ENCODE results near the gene MOV10.

Gene MOV10

GRCh38 chr1:112698366-112699310, 24.2 kb downstream of the MOV10 start:
- no peak for TF ChIP-seq CTCF (IDR thresholded peaks at IDR 0.05; ENCODE audit: borderline replicate concordance, insufficient read depth, low read depth, low read length)
- no peak overlapping the region for H3K4me3 ChIP-seq (ENCODE audit: low read depth, low read length)

- H3K4me3 ChIP-seq (ENCODE audit: low read depth, low read length), result no peak overlapping the region
- no peak for TF ChIP-seq CTCF (IDR thresholded peaks at IDR 0.05; ENCODE audit: borderline replicate concordance, insufficient read depth, low read depth, low read length)
These were observed 25.1 kb downstream of the MOV10 start for GRCh38 chr1:112699425-112700144.

DNA sequence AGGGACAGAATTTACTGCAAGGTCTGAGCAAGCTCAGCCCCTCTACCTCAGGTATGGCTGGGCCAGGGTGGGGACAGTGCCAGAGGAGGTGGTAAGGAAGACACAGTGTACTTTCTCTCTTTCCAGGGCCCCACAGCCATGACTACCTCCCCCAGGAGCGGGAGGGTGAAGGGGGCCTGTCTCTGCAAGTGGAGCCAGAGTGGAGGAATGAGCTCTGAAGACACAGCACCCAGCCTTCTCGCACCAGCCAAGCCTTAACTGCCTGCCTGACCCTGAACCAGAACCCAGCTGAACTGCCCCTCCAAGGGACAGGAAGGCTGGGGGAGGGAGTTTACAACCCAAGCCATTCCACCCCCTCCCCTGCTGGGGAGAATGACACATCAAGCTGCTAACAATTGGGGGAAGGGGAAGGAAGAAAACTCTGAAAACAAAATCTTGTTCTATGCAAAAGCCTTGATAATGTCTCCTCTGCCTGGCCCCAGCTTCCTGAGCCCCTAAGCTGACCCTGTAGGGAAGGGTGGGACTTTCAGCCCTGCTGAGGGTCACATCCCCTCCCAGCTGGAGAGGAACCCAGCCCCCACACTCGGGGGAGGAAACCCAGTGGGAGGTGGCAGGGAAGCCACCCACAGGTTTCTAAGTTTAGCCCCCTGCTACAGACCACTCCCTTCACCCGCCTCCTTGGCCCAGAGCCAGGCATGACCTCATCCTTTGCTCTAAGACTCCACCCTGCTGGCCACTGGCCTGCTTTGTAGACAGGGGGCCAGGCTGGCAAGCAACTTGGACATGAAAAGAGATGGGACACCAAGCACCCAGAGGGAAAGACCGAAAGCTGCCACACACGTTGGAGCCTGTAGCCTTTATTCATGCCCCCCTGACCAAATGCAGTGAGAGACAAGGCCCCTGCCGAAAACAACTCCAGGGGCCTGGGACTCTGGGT, 26.1 kb downstream of the MOV10 start:
- no peak overlapping the region for H3K4me3 ChIP-seq (ENCODE audit: low read depth, low read length)
- TF ChIP-seq CTCF (IDR thresholded peaks at IDR 0.05; ENCODE audit: borderline replicate concordance, insufficient read depth, low read depth, low read length), result no peak

GRCh38 chr1:112701227-112702066, 27.0 kb downstream of the MOV10 start:
- TF ChIP-seq CTCF (IDR thresholded peaks at IDR 0.05; ENCODE audit: borderline replicate concordance, insufficient read depth, low read depth, low read length), result no peak
- no peak overlapping the region for H3K4me3 ChIP-seq (ENCODE audit: low read depth, low read length)

GRCh38 chr1:112702067-112702395, 27.6 kb downstream of the MOV10 start:
- TF ChIP-seq CTCF (IDR thresholded peaks at IDR 0.05; ENCODE audit: borderline replicate concordance, insufficient read depth, low read depth, low read length), result no peak
- no peak overlapping the region for H3K4me3 ChIP-seq (ENCODE audit: low read depth, low read length)

Data from GM12875 (cell line).